WERI-Rb-1 (cell line): ENCODE results near the gene SOSTDC1.

Experiments
- DNase-seq: peaks from one replicate; pipeline ENCODE4 v3.0.0-alpha.2; 2020
- H3K27ac ChIP-seq: fragments of 250-450 bp; sonication (Bioruptor Pico); 2 replicates; pipeline ENCODE4 v1.5.1; 2020; ENCODE audit warnings: mild to moderate bottlenecking, moderate library complexity
- H3K27me3 ChIP-seq: fragments of 250-450 bp; sonication (Bioruptor Pico); 2 replicates; pipeline ENCODE4 v1.5.1; 2021; ENCODE audit warnings: mild to moderate bottlenecking, low read depth, moderate library complexity; ENCODE audit not compliant: insufficient read depth, severe bottlenecking
- H3K36me3 ChIP-seq: fragments of 250-450 bp; sonication (Bioruptor Pico); 2 replicates; pipeline ENCODE4 v1.5.1; 2020; ENCODE audit warnings: mild to moderate bottlenecking, moderate library complexity
- H3K4me3 ChIP-seq: 2 replicates; pipeline ENCODE4 v1.5.1; 2011; ENCODE audit warnings: low read depth, mild to moderate bottlenecking, control low read depth, low read length
- H3K9me3 ChIP-seq: fragments of 250-450 bp; sonication (Bioruptor Pico); 2 replicates; pipeline ENCODE4 v1.5.1; 2021; ENCODE audit warnings: mild to moderate bottlenecking, moderate library complexity; ENCODE audit not compliant: severe bottlenecking
- TF ChIP-seq, protein P1 (sequence below): IDR thresholded peaks from 2 replicates; pipeline ENCODE4 v1.5.1; 2011; ENCODE audit warnings: low read depth, mild to moderate bottlenecking, control low read depth, inconsistent platforms, low read length

The SOSTDC1 gene

DNA sequence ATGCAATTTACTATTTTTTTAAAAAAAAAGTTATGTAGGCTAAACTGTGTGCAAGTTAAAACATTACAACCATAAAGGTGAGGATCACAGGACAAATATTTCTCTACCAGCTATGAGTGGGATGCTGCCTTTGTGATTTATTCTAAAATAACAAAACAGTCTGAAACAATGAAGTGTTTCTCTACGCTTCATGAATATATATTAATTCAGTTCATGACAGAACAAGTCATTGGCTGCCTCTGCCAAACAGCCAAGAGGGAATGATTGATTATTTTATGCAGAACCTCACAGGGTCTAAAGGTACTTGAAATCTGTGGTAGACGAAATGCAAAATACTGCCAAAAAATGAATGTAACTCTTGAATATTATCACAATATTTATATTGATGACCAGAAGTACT, 29.0 kb upstream of the SOSTDC1 start:
- H3K4me3 ChIP-seq: no peak overlapping the region
- no peaks in the 10 kb centered on the region for H3K36me3 ChIP-seq
- H3K9me3 ChIP-seq: no peaks in the 10 kb centered on the region
- DNase-seq: no peak
- TF ChIP-seq, protein P1, sequence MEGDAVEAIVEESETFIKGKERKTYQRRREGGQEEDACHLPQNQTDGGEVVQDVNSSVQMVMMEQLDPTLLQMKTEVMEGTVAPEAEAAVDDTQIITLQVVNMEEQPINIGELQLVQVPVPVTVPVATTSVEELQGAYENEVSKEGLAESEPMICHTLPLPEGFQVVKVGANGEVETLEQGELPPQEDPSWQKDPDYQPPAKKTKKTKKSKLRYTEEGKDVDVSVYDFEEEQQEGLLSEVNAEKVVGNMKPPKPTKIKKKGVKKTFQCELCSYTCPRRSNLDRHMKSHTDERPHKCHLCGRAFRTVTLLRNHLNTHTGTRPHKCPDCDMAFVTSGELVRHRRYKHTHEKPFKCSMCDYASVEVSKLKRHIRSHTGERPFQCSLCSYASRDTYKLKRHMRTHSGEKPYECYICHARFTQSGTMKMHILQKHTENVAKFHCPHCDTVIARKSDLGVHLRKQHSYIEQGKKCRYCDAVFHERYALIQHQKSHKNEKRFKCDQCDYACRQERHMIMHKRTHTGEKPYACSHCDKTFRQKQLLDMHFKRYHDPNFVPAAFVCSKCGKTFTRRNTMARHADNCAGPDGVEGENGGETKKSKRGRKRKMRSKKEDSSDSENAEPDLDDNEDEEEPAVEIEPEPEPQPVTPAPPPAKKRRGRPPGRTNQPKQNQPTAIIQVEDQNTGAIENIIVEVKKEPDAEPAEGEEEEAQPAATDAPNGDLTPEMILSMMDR: no peak
- H3K27ac ChIP-seq: no peak overlapping the region
- H3K27me3 ChIP-seq: no peaks in the 10 kb centered on the region

- no peaks in the 10 kb centered on the region for H3K36me3 ChIP-seq
- no peak overlapping the region for H3K27ac ChIP-seq
- DNase-seq: no peak
- H3K9me3 ChIP-seq: no peaks in the 10 kb centered on the region
- no peak overlapping the region for H3K4me3 ChIP-seq
- no peaks in the 10 kb centered on the region for H3K27me3 ChIP-seq
- TF ChIP-seq, protein P1: no peak
Observed at GRCh38 chr7:16493266-16493665, 27.7 kb upstream of the SOSTDC1 start.

- no peaks in the 10 kb centered on the region for H3K27me3 ChIP-seq
- H3K36me3 ChIP-seq: no peaks in the 10 kb centered on the region
- TF ChIP-seq, protein P1: no peak
- no peak overlapping the region for H3K4me3 ChIP-seq
- no peak for DNase-seq
- H3K9me3 ChIP-seq: no peaks in the 10 kb centered on the region
- H3K27ac ChIP-seq: no peak overlapping the region
Observed at GRCh38 chr7:16492513-16493062, 27.1 kb upstream of the SOSTDC1 start.

GRCh38 chr7:16491148-16491547, 25.6 kb upstream of the SOSTDC1 start:
- Histone ChIP-seq H3K27ac (no peak overlapping the region), H3K36me3 (no peaks in the 10 kb centered on the region), H3K27me3 (no peaks in the 10 kb centered on the region), H3K9me3 (no peaks in the 10 kb centered on the region), H3K4me3 (no peak overlapping the region)
- DNase-seq: no peak
- TF ChIP-seq, protein P1: no peak

GRCh38 chr7:16484453-16485158, 19.1 kb upstream of the SOSTDC1 start:
- Histone ChIP-seq H3K27me3 (no peaks in the 10 kb centered on the region), H3K27ac (no peak overlapping the region), H3K4me3 (no peak overlapping the region), H3K36me3 (no peaks in the 10 kb centered on the region), H3K9me3 (no peaks in the 10 kb centered on the region)
- TF ChIP-seq, protein P1: no peak
- no peak for DNase-seq

DNA sequence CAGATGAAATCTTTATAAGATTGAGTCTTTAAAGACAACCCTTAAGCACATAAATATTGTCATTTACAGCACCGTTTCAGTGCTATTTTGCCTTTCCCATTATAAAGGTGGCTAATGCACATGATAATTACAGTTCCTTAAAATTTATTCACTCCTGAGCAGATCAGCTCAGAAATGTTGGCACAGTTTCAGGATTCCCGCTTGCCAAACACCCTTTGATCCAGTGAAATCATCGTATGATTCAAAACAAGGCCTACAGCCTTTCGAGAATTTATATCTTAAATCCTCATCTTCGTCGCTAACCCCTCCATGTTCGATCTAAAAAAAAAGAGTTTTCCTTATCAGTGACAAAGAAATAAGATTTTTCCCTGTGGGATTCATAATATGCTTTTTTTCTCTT, 14.1 kb upstream of the SOSTDC1 start:
- TF ChIP-seq, protein P1: no peak

More for the DNA sequence above, 14.1 kb upstream of the SOSTDC1 start:
- Histone ChIP-seq H3K36me3 (no peaks in the 10 kb centered on the region), H3K4me3 (no peak overlapping the region), H3K9me3 (no peaks in the 10 kb centered on the region), H3K27ac (no peak overlapping the region), H3K27me3 (no peaks in the 10 kb centered on the region)
- no peak for DNase-seq
